Endometrial microvascular endothelial cells (primary cell): ENCODE results near the gene SLC4A2. TPM values are rescaled to one million over a fixed set of nuclear protein-coding genes. Genes with fewer than 3 reads are reported as not detected.
"Not testable (repeated sequence)": the region's sequence is repeated elsewhere in the genome, so short reads cannot be mapped to it uniquely, and the experiment has no call there.

Source experiments
- in situ Hi-C: cut with HindIII; loops from 2 replicates; pipeline ENCODE4 v1.10.0; 2017; ENCODE audit warnings: low sequenced_read_pairs, low pct_unique_long_range_greater_than_20kb; ENCODE audit errors: inconsistent ontology term
- total RNA-seq: library from RNA; depleted of rRNA; stranded (reverse); fragments of >200 nt; gene quantifications from one replicate; pipeline ENCODE4 v1.2.3, GENCODE V29; 2015; ENCODE audit errors: inconsistent ontology term

The SLC4A2 gene
- total RNA-seq, 1 donor from 2014 or later, result 212 TPM

GRCh38 chr7:151040616-151041375, 18.6 kb upstream of the SLC4A2 start:
- in situ Hi-C loops, result no loop called here

- in situ Hi-C loops, result not testable (repeated sequence)
Measured at GRCh38 chr7:151043449-151043848, 15.9 kb upstream of the SLC4A2 start.

- in situ Hi-C loops, result no loop called here
Measured at GRCh38 chr7:151043959-151044358, 15.4 kb upstream of the SLC4A2 start.

GRCh38 chr7:151045262-151045661, 14.1 kb upstream of the SLC4A2 start:
- in situ Hi-C loops, result no loop called here

GRCh38 chr7:151045967-151046366, 13.4 kb upstream of the SLC4A2 start:
- in situ Hi-C loops, result no loop called here

- in situ Hi-C loops, result no loop called here
Measured at GRCh38 chr7:151046603-151047573, 12.5 kb upstream of the SLC4A2 start.

- in situ Hi-C loops, result no loop called here
Measured at GRCh38 chr7:151047976-151048815, 11.2 kb upstream of the SLC4A2 start, which contains the start of gene ASIC3. TSS of gene ASIC3 (plus strand) at chr7:151048531. CDS start at chr7:151048886, 355 bp downstream.

GRCh38 chr7:151048911-151049463, 10.4 kb upstream of the SLC4A2 start:
- in situ Hi-C loops, result no loop called here

GRCh38 chr7:151051108-151051507, 8.3 kb upstream of the SLC4A2 start:
- in situ Hi-C loops, result no loop called here

- in situ Hi-C loops, result no loop called here
Measured at GRCh38 chr7:151053096-151053495, 6.3 kb upstream of the SLC4A2 start.

- in situ Hi-C loops, result no loop called here
Measured at GRCh38 chr7:151053751-151054150, 5.6 kb upstream of the SLC4A2 start.

- in situ Hi-C loops, result no loop called here
Measured at GRCh38 chr7:151056283-151056665, 3.1 kb upstream of the SLC4A2 start.

GRCh38 chr7:151056666-151057505, 2.5 kb upstream of the SLC4A2 start:
- in situ Hi-C loops, result no loop called here

GRCh38 chr7:151057506-151057988, 1.8 kb upstream of the SLC4A2 start, which contains the start of gene CDK5:
TSS of gene CDK5 (minus strand) at chr7:151057897. CDS start at chr7:151057848, 49 bp downstream.
- in situ Hi-C loops, result no loop called here

- in situ Hi-C loops, result no loop called here
Measured at GRCh38 chr7:151057989-151058780, 1.2 kb upstream of the SLC4A2 start.

GRCh38 chr7:151058781-151059366, 515 bp upstream of the SLC4A2 start:
- in situ Hi-C loops, result no loop called here

- in situ Hi-C loops, result no loop called here
Measured at GRCh38 chr7:151060113-151060415, 675 bp downstream of the SLC4A2 start.
